H54 (cell line): ENCODE measurements around the gene CPB2.

Experiments
- DNase-seq: peaks from one replicate; pipeline ENCODE4 v3.0.0; 2011; ENCODE audit warnings: low spot score, mixed read lengths; ENCODE audit not compliant: insufficient read length
- FAIRE-seq: peaks from 3 replicates; lab custom pipeline; 2011; peaks lifted over from hg19 to GRCh38; lab: Jason Lieb, UNC
- POLR2A ChIP-seq: IDR thresholded peaks from 2 replicates; pipeline ENCODE4 v1.6.1; 2011; ENCODE audit warnings: low read depth, mild to moderate bottlenecking, low read length

The CPB2 gene

GRCh38 chr13:46134961-46135522, 30.2 kb upstream of the CPB2 start:
- DNase-seq (no peak), FAIRE-seq (no peak)
- TF ChIP-seq POLR2A: no peak

DNA sequence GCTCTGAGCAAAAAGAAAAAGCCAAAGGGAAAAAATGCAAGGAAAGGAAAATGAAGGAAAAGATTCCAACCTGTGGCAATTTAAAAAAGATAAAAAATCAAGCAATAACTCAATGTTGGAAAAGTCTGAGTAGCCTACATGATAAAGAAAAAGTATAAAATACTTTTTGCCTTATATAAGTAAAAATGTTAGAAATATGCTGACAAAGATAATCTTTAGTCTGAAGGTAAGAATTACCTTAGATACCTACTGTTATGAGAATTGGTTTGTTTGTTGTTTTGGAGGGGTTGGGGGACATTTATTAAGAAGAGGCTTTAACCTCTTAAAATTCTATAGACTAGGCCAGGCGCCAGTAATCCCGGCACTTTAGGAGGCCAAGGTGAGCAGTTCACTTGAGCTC, 29.7 kb upstream of the CPB2 start:
- DNase-seq: no peak
- no peak for TF ChIP-seq POLR2A
- FAIRE-seq: no peak

- TF ChIP-seq POLR2A: no peak
- DNase-seq: no peak
- FAIRE-seq: no peak
Measured at GRCh38 chr13:46132109-46132508, 27.3 kb upstream of the CPB2 start.

- FAIRE-seq: no peak
- no peak for TF ChIP-seq POLR2A
- DNase-seq: no peak
Measured at GRCh38 chr13:46131705-46132104, 26.9 kb upstream of the CPB2 start.

DNA sequence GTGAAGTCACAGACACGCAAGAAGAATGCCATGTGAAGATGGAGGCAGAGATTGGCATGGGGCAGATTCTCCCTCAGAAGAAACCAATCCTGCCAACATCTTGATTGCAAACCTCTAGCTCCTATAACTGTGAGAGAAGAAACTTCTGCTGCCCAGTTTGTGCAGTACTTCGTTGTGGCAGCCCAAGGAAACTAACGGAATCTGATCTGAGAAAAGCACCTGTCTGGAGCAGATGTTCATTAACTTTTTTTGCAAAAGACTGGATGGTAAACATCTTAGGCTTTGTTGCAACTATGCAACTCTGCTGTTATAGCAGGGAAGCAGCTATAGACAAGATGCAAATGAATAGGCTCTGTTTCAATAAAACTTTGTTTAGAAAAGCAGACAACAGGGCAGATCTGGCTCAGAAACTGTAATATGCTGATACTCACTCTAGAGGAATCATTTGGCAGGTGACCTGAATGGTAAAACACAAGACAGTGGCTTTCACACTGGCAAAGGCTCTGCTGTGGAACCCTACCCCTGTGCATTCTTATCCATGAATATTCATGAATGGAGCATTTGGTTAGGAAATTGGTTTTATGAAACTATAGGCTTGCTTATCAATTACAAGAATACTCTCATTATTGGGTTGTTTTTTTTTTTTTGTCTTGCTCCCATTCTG, 25.3 kb upstream of the CPB2 start:
- FAIRE-seq: no peak
- TF ChIP-seq POLR2A: no peak
- no peak for DNase-seq

- no peak for FAIRE-seq
- TF ChIP-seq POLR2A: no peak
- no peak for DNase-seq
Measured at GRCh38 chr13:46129124-46129523, 24.3 kb upstream of the CPB2 start.

DNA sequence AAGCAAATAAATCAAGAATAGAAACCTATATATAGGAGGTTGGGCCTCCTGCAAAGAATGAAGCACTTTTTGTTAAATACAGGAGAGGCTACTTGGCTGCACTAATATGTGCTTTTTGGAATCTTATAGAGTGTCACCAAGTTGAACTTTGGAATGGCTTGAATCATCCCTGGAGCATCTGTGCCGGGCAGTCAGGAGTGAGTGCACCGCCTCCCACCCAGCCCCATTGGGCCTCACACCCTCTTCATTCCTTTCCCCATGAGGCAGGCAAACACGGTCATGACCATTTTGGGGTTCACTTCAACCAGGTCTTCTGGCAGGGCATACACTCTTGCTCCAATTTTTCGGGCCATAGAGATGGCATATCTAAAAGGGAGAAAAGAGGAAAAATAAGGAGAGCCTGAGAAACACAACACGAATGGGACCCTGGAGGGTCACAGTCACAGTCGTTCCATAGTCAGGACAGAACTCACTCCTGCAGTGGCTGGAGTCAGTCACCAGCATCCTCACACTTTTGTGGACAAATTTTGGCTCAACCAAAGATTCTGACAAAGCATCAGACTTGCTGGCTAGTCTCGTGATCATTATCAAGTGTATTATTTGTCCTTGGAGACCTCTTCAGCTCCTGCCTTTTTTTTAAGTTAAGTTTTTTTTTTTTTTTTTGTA, 22.7 kb upstream of the CPB2 start:
- FAIRE-seq: no peak
- no peak for TF ChIP-seq POLR2A
- no peak for DNase-seq

GRCh38 chr13:46126552-46127357, 21.9 kb upstream of the CPB2 start:
- DNase-seq (peak; percentile 29), FAIRE-seq (no peak)
- no peak for TF ChIP-seq POLR2A

DNA sequence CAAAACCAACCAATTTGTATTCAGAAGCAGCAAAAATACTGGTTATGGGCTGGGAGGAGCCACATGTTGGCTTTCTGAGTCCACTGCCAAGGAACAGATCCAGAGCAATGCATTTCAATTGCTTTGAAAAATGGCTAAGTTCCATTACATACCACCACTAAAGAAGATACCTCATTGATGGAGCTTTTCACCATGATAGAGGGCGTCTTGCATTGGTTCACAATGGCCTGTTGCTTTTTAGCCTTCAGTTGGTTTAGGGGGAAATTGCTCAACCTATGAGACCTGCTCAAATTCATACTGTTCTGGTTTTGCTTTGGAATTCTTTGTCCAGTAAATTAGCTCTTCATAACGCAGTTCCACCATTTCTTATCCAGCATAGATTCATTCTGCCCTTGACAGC, 21.2 kb upstream of the CPB2 start:
- FAIRE-seq: no peak
- no peak for TF ChIP-seq POLR2A
- no peak for DNase-seq

DNA sequence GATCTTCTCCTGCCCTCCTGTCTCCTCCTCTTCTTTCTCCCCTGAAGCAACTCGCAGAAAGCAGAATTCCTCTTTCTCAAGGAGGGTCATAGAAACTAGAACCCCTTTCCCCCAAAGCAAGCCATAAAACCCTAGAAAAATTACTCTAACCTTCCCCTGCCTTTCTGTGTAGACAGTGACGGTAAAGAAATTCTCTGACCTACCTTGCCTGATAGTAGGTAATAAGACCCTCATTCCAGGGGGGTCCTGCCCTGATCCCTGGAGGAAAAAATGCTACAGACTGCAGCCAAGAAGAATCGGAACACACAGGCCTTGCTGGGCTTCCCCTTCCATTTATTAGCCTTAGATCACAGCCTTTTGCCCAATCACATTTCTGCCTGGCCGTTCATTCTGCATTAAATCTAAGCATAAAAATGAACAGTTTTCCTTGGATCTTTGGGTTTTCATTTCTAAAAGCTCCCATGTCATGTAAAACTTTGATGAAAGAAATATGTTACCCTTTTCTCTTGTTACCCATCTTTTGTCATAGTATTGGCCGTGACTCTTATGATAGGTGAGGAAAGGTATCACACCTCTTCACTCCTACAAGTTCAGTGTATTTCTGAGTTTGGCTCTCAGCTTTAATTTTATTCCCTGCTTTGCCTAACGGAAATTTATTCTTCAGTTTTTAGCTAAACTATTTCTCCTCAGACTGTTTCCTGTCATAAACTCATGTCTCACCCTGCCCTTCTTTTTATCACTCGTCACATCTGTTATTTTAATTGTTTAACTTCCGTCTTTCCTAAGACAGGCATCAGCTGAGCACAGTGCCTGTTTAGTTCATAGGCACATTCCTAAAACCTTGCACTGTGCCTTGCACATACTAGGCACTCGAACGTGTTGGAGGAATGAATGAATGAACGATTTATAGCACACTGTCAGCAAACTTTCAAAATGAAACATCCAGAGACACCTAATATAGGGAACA, 20.4 kb upstream of the CPB2 start:
- no peak for TF ChIP-seq POLR2A
- DNase-seq (no peak), FAIRE-seq (no peak)

GRCh38 chr13:46124531-46124966, 19.7 kb upstream of the CPB2 start:
- FAIRE-seq: no peak
- TF ChIP-seq POLR2A: no peak
- no peak for DNase-seq

DNA sequence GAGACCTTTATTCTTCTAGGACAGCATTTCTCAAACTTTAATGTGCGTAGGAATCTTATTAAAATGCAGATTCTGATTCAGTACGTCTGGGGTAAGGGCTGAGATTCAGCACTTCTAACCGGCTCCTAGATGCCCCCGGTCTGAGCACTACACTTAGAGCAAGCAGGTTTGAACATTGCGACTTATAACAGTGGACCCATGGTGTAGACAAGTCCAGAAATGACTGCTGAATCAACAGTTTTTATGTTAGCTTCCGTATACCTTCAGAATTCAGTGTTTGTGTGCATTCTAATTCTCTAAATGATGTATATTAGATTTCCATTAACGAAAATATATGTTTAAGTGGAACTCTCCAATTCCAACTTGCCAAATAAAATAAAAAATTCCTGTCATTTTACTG, 17.5 kb upstream of the CPB2 start:
- DNase-seq: no peak
- FAIRE-seq: no peak
- TF ChIP-seq POLR2A: no peak

- TF ChIP-seq POLR2A: no peak
- FAIRE-seq (no peak), DNase-seq (no peak)
Measured at GRCh38 chr13:46121597-46122163, 16.8 kb upstream of the CPB2 start.

DNA sequence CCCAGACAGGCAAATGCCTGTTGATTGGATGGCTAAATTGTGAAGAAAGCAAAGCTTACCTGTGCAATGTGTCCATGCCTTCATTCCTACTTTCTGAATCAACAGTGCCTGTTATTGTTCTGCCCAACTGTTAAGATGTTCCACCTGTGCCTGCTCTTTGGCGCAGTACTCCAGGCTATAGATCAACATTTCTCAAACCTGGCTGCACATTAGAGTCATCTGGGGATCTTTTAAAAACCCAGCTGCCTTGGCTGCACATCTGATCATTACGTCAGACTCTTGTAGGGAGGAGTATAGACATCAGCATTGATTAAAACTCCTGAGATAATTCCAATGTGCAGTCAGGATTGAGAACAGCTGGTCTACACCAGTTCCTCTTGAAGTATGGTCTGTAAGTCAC, 16.2 kb upstream of the CPB2 start:
- FAIRE-seq (no peak), DNase-seq (no peak)
- no peak for TF ChIP-seq POLR2A
